NCI-H526 (cell line): ENCODE data around the gene ITCH.
"Not testable (repeated sequence)": the region's sequence is repeated elsewhere in the genome, so short reads cannot be mapped to it uniquely, and the experiment has no call there.

Experiments
- DNase-seq, 2 experiments: peaks; one replicate each; lab custom pipeline; 2025; lab: John Stamatoyannopoulos, UW

Gene ITCH

DNA sequence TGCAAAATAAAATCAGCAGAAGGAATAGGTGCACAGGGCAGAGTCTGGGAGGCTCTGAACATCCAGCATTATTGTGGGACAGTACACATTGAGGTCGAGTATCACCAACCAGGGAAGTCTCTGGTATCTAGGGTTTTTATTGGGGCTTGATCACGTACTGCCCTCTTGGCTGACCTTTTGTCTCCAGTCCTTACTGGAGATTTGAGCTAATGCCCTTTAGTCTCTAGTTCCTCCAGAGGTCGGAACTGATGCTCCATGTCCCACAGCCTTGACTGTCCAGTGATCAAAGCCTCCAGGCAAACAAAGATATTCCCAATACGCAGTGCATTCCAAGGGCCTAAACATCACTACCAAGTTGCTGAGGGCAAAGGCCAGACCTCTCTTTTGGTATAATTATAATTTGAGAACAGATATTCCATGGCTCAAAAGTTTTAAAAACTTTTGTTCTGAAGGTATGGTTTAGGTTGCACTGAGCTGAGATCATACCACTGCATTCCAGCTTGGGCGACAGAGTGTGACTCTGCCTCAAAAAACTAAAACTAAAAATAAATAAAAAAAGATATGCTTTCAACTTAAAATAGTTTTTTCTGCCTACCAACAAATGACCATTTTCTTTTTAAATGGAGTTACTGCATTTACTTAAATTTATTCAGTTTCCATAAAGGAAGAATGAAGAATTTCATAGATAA is 96.3 kb downstream of the ITCH start:
- DNase-seq, result no peak

DNA sequence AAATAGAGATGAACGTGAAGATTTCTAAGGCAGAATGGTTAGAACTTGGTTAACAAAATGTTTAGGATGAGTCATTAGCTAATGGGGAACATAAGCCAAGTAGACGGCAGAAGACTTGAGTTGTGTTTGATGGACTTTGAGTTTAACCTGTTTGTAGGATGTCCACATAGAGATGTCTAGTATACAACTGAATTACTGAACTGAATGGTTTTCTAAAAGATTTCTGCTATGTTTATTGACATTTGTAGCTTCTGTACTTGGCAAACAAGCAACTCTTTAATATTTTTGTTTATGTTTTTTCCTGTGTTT is 98.7 kb downstream of the ITCH start:
- DNase-seq, result no peak

DNA sequence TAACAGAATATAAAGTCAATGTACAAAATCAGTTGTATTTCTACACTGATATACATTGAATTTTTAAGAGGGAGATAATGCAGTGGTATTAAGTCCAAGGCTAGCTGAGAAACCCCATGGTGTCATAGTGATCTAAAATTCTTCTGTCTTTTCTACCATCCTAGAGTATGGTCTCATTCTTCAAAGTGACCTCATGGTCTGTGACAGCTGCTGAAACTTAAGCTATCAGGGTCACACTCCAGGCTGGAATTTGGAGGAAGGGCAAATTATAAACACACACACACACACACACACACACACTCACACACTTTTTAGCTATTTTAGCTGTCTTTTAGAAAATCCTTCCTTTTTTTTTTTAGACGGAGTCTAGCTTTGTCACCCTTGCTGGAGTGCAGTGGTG is 105.9 kb downstream of the ITCH start:
- DNase-seq, result no peak

DNA sequence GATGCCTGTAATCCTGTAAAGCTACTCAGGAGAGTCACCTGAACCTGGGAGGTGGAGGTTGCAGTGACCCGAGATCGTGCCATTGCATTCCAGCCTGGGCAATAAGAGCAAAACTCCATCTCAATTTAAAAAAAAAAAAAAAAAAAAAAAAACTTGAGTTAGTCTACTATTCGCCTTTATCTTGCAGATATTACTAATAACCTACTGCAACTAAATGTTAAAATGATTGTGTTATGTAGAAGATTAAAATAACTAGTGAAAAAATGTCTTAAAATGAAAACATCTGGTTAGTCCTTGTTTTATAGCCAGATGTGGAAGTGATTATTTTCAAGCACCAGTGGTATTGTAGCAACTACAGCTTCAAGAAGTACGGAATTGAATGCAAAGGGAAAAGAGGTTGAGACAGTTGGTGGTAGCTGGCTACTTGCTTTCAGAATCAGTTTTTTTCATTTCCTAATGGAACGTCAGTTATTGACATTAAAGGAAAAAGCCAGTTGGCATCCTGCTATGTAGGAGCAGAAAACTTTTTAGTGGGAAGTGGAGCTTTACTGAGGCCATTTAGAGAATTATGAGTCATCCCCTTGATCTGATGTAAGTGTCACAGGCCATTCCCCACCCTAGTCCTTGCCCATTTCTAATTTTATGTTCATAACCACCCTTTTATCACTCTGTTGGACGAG is 109.3 kb downstream of the ITCH start:
- no peak for DNase-seq

DNA sequence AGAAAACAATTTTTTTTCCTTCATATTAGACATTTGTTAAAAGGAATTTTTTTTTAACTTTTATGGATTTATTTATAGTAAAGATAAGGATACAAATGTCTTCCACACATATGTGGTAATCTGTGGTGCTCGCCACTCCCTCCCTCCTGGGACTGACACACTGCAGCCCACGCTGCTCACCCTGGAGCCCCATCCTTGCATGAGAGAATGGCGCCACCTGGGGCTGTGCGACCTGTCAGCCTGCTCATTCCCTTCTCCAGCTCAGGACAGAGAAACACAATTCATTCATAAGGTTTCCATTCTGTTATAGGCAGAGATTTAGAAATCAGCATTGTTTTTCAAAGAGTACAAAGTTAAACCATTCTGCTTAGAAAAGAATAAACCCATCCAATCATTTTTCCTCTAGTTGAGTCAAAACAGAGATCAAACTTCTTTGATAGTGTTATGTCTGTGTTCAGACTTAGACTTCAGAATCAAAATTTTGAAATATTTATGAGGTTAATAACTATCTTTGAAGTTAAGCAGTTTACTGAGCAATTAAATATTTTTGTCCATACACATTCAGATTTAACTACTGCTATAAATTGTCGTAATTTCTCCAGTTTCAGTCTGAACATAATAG is 110.3 kb downstream of the ITCH start:
- DNase-seq, result peak in 1 of 2 experiments; percentile 69

DNA sequence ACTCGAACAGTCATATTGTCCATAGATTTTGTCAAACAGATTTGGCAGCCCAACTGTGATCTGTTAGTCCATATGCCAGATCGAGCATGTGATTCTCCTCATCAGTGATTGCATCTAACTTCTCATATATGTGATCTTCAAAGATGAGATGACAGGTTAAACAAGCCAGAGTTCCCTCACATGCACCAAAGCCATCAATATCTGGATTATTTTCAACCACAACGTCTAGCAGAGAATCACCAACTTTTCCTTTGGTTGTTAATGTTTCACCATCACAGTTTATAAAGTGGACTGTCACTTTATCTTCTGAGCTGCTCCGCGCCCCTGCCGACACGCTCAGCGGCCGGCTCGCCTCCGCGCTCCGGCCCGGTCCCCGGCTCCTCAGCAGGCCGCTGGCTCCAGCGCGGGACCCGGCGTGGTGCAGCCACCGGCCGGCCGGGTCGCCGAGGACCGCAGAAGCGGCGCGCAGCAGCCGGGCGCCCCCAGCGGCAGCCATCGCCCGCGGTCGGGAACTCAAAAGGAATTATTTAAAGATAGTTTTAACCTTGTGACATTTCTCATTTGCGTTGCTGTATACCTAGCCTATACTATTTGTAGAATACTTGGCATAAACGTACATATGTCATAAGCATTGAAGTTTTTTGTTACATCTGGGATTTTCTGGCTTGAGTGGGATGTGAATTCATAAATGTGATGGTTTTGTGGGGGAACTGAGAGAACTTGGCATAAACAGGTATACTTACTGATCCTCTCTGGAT is 113.1 kb downstream of the ITCH start:
- DNase-seq, result peak in 1 of 2 experiments; percentile 27

DNA sequence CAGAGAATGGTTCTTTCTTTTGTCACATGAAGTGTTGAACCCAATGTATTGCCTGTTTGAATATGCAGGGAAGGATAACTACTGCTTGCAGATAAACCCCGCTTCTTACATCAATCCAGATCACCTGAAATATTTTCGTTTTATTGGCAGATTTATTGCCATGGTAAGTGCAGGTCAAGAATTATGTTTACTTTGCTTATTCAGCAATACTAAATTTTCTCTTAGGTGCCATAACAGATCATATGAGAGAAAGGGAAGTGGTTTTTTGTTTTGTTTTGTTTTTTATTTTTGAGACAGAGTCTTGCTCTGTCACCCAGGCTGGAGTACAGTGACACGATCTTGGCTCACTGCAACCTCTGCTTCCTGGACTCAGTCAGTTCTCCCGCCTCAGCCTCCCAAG is 116.6 kb downstream of the ITCH start:
- no peak for DNase-seq

DNA sequence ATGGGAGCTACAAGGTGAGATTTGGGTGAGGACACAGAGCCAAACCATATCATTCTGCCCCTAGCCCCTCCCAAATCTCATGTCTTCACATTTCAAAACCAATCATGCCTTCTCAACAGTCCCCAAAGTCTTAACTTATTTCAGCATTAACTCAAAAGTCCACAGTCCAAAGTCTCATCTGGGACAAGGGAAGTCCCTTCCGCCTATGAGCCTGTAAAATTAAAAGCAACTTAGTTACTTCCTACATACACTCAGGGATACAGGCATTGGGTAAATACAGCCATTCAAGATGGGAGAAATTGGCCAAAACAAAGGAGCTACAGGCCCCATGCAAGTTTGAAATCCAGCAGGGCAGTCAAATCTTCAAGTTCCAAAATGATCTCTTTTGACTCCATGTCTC is 119.1 kb downstream of the ITCH start:
- not testable (repeated sequence) for DNase-seq

DNA sequence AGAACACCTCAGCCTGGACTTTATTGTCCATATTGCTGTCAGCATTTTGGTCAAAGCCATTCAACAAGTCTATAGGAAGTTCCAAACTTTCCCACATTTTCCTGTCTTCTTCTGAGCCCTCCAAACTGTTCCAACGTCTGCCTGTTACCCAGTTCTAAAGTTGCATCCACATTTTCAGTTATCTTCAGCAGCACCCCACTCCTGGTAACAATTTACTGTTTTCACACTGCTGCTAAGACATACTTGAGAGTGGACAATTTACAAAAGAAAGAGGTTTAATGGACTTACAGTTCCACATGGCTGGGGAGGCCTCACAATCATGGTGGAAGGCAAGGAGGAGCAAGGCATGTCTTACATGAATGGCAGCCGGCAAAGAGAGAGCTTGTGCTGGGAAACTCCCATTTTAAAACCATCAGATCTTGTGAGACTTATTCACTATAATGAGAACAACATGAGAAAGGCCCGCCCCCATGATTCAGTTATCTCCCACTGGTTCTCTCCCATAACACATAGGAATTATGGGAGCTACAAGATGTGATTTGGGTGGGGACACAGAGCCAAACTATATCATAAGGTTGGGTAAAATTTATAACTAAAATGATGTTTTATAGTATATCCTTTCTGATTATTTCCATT is 120.6 kb downstream of the ITCH start:
- DNase-seq, result not testable (repeated sequence)

DNA sequence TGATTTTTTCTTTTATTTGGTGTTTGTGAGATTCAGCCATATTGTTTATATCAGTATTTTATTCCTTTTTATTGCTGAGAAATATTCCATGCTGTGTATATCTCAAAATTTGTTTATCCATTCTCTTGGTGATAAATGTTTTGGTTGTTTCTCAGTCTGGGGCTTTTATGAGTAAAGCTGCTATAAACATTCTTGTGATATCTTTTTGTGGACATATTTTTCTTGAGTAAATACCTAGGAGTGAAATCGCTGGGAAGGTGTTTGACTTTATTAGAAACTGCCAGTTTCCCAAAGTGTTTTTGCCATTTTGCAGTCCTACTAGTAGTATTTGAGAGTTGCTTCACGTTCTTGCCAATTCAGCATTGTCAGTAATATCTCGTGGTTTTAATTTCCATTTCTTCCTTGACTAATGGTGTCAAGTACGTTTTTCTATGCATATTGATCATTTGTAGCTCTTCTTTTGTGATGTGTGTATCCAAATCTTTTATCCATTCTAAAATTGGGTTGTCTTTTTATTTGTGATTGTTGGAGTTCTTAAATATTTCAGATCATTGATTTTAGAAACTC is 122.1 kb downstream of the ITCH start:
- no peak for DNase-seq

DNA sequence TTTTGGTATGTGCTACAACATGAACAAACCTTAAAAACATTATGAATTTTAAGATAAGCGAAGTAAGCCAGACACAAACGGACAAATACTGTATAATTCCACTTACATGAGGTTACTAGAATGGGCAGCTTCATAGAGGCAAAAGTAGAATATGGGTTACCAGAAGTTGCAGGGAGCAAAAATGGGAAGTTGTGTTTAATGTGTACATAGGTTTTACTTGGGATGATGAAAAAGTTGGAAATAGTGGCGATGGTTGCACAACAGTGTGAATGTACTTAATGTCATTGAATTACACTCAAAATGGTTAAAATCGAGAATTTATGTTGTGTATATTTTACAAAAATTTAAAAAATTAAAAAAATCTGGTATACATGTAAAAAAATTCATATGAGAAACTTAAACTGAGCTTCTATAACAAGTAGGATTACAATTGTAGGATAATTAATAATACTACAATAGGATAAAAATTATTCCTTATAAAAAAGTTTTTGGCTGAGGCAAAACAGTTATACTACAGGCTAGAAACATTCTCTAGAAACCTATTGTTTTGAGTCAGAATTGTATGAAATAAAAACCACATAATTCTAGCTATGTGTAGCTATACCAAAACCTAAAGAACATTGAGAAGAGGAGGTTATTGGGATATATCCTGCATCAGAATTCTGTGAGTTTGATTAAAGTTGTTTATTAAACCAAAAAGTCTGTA is 128.3 kb downstream of the ITCH start:
- DNase-seq, result no peak

DNA sequence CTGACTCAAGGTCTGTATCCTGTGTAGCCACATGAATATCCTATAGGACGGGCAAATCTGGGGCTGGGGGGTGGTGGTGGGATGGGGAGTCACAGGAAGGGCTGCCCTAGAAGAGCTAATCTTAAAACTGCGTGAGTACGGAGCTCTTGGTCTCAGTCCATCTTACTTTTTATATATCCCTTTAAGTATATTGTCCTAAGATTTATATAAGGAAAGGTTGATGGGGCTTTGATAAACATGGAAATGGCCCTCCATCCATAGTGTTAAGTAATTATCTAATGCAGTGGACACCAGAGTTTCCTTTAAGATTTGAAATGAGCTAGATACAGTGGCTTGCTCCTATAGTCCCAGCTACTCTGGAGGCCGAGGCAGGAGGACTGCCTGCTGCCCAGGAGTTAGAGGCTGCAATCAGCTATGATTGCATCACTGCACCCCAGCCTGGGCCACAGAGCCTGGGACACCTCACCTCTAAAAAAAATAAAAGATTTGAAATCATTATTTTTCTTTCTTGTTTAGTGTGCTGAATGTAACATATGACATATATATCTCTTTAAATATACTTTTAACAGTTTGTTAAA is 128.9 kb downstream of the ITCH start:
- DNase-seq, result no peak

DNA sequence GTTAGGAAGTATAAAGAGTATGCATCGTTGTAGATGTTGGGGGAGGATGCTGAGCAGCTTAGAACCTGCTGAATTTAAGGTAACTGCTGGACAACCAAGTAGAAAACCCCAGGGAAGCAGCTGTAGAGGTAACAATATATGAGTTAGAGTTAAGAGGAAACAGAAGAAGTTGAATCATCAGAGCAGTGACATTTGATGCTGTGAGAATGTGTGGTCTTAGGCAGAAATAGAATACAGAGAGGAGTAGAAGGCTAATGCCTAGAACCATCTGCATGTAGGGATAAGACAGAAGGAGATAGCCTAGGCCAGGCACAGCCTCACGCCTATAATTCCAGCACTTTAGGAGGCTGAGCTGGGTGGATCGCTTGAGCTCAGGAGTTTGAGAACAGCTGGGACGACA is 130.6 kb downstream of the ITCH start:
- no peak for DNase-seq

DNA sequence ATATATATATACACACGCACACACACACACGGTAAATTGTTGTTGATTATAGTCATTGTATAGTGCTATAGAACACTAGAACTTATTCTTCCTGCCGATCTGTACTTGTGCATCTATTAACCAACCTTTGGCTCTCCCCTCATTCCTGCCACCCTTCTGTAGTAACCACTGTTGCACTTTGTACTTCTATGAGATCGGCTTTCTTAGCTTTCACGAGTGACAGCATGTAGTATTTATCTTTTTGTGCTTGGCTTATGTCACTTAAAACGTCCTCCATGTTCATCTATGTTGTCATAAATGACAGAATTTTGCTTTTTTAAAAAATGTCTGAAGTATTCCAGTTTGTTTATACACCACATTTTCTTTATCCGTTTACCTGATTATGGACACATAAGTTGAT is 132.2 kb downstream of the ITCH start:
- DNase-seq, result no peak

DNA sequence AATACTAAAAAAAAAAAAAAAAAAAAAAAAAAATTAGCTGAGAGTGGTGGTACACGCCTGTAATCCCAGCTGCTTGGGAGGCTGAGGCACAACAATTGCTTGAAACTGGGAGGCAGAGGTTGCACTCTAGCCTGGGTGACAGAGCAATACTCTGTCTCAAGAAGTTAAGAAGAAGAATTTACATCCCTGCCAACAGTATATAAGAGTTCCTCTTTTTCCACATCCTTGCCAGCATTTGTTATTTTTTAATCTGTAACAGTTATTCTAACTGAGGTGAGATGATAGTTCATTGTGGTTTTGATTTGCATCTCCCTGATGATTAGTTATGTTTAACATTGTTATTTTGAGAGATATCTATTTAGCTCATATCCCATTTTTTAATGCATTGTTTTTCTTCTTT is 132.8 kb downstream of the ITCH start:
- no peak for DNase-seq

DNA sequence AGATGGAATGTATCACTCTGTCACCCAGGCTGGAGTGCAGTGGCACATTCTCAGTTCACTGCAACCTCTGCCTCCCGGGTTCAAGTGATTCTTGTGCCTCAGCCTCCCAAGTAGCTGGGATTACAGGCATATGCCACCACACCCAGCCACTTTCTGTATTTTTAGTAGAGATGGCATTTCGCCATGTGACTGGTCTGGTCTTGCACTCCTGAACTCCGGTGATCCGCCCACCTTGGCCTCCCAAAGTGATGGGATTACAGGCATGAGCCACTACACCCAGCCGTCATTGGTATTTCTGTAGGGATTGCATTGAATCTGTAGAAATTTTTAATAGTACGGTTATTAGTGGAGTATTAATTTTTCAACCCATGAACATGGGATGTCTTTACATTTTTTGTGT is 134.5 kb downstream of the ITCH start:
- not testable (repeated sequence) for DNase-seq

DNA sequence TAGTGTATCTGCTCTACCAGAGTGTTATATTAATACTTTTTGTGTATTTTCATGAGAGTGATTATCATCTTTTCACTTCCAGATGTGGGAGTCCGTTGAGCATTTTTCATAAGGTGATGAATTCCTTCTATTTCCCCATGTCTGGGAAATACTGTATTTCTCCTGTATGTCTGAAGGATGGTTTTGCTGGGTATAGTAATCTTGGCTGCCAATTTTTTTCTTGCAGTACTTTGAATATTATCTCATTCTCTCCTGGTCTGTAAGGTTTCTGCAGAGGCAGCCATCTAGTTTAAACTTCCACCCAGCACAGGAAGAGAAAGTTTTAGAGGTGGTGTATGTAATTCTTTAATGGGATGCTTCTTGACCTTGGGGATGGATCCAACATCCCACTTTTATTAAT is 137.8 kb downstream of the ITCH start:
- no peak for DNase-seq

DNA sequence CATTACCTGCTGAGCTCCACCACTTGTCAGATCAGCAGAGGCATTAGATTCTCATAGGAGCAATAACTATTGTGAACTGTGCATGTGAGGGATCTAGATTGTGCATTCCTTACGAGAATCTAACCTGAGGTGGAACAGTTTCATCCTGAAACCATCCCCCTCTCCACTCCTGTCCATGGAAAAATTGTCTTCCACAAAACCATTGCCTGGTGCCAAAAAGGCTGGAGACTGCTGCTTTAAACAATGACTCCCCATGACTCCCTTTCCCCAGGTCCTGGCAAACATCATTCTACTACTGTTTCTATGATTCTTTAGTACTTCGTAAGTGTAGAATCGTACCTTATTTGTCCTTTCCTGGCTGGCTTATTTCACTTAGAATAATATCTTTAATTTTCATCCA is 143.4 kb downstream of the ITCH start:
- DNase-seq, result no peak

DNA sequence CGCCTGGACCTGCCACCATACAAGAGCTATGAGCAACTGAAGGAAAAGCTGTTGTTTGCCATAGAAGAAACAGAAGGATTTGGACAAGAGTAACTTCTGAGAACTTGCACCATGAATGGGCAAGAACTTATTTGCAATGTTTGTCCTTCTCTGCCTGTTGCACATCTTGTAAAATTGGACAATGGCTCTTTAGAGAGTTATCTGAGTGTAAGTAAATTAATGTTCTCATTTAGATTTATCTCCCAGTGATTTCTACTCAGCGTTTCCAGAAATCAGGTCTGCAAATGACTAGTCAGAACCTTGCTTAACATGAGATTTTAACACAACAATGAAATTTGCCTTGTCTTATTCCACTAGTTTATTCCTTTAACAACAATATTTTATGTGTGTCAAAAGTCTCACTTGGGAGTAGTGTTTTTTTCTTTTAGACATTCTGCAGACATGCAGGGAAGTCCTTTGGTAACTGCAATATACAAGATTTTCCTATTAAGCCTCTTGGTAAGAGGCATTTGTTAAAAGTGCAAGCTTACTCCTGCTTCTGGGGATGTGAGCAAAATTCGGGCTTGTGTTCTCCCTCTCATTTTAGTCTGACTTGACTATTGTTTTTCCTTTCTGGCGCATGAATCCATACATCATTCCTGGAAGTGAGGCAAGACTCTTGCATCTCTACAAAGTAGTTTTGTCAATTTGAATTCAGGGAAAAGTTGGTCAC is 144.8 kb downstream of the ITCH start:
- no peak for DNase-seq

DNA sequence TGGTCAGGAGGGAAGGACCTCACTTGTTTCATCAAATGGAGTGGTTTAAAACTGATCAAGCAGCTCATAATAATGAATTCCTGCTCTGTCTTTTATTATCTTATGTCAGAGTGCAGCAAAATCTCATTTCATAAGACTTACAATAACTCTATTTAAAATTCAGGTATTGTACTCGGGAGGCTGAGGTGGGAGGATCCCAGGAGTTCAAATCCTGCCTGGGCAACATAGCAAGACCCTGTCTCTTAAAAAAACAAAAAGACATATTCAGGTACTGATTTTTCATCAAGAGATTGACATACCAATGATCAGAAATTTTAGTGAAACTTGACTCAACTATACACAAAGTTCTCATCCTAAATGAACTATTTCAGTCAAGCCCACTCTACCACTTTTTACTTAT is 147.5 kb downstream of the ITCH start:
- no peak for DNase-seq

DNA sequence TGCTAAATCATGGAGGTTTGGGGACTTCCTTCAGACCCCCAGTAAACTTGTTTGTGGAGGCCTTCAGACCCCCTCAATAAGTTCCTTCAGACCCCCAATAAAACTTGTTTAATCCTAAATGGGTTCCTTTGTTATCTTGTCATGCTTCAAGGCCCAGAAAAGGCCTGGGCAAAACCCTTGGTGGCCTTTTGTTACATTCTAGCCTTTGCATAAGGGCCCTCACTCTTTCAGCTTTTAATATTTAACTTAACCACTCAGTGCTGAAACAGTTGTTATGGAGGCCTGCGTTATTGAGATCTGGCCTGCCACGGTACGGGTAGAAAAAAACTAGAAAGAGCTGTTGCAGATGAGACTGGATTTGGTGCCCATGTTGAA is 148.8 kb downstream of the ITCH start:
- DNase-seq, result no peak
